GM18508 (cell line): ENCODE data around the gene TRIM62.
"Not testable (repeated sequence)": the region's sequence is repeated elsewhere in the genome, so short reads cannot be mapped to it uniquely, and the experiment has no call there.

Experiments
- ATAC-seq: cut with Tn5 transposase; IDR thresholded peaks from one replicate; pipeline ENCODE4 v1.9.1; 2021; ENCODE audit warnings: moderate number of reproducible peaks; ENCODE audit not compliant: insufficient read depth, unreplicated experiment

Gene TRIM62

DNA sequence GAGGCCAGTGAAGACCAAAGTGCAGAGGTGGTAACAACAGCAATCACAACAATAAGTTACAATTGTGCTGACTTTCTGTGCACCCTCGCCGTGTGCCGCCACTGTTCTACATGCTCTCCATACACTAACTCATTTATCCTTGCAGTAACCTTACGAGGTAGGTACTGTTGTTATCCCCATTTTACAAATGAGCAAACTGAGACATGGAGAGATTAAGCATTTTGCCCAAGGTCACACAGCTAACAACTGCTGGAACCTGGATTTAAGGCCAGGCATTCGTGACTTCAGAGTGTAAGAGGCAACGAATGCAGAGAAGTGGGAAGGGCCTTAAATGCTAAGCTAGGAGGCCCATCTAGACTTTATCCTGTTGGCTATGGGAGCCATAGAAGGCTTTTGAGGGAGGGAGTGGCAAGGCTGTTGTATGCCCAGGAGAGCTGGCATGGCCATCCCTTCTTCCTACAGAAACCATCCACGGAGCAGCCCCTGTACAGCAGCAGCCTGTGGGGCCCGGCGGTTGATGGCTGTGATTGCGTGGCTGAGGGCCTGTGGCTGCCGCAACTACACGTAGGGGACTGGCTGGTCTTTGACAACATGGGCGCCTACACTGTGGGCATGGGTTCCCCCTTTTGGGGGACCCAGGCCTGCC is 64.3 kb downstream of the TRIM62 start:
- no peak for ATAC-seq

DNA sequence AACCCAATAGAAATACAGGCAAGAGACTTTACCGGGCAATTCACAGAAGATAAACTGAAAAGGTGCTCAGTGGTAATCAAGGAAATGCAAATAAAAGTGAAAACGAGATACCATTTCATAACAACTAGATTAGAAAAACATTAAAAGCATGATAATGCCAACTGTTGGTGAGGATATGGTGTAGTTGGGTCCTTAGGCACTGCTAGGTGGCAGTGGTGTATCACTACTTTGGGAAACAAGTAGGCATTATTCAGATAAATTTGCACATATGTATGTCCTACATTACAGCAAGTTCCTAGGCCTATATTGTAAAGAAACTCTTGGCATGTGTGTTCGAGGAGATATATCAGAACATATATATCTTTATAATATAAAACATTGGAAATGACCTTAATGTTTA is 69.9 kb downstream of the TRIM62 start:
- no peak for ATAC-seq

DNA sequence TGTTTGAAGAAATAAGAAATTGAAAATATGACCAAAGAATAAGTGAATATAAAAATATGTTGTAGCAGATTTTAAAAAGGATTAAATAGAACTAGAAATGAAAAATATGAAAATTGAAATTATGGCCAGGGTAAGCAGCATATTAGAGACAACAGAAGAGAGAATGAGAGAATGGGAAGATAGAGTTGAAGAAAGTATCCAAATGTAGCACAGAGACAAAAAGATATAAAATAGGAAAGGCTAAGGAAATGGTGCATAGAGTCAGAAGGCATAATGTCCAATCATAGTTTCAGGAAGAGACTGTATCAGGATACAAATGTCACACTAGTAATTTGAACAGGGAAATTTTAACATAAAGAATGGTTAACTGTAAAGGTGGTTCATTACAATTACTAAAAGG is 71.4 kb downstream of the TRIM62 start:
- no peak for ATAC-seq

DNA sequence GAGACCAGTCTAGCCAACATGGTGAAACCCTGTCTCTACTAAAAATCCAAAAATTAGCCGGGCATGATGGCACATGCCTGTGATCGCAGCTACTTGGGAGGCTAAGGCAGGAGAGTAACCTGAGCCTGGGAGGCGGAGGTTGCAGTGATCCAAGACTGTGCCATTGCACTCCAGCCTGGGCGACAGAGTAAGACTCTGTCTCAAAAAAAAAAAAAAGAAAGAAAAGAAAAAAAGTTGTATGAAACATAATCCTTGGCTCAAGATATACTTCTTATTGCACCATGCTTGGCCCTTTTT is 81.8 kb downstream of the TRIM62 start:
- ATAC-seq = not testable (repeated sequence)

DNA sequence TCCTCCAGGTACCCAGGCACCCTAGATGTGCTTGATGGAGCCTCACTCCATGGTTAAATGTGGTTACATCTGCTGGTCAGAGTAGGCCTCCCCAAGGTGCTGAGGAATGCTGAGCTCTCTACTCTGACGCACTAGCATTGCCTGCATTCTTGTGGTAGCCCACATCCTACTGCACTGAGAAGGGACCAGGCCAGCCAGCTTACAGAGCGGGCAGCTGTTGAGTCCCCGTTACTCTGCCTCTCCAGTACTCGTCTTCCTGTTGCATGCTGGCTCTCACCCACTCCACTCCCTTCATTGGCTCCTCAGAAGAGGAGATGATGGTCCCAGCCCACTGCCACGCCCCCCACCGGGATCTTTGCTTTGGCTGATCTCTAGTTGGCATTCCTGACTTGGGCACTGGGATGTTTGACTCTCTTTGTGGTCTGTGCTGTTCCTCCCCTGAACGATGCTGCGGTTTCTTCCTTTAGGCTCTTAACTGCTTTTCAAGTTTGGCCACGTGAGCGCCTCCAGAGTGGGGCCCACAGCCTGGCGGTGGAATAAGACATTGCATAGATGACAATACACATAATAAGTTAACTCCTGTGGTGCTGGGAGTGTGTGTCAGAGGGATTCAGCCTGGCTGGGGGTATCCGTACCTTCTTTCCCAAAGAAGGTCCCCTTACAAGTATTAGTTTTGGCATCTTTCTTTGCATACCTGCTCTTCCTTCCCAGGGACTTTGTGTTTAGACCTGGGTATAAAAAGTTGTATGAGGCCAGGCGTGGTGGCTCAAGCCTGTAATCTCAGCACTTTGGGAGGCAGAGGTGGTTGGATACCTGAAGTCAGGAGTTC is 82.3 kb downstream of the TRIM62 start:
- no peak for ATAC-seq

DNA sequence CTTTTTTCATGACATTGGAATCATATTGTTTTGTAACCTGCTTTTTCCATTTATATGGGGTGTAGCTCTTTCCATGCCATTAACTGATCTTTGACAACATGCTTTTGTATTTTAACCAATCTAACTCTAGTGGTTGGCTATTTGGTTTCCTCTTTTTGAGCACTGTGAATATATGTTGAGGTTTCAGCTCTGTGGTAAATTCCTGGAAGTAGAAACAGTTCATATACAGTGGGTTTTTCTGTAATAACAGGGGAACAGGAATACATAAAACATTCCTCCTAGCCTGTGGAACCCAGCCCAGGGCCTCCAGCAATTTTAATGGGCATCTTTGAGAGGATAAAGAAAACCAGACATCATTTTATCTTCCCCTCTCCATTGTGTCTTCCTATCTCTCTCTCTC is 83.5 kb downstream of the TRIM62 start:
- no peak for ATAC-seq

DNA sequence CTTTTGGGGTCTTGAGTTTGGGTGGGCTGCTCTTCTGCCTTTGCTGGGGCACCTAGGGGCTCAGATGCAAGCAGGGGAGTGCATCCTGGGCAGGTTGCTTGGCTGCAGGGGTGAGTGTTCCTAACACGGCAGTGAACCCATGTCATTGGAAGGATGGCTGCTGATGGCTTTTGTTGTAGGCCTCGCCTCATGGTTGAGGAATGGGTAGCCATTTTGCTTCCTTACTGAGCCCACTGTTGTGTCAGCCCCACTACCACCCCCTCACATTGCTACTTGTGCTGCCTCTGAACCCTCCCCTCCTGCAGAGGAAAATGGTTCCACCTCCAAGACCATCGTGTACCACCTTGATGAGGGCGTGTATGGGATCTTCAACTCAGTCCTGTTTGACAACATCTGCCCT is 84.1 kb downstream of the TRIM62 start:
- ATAC-seq = no peak

DNA sequence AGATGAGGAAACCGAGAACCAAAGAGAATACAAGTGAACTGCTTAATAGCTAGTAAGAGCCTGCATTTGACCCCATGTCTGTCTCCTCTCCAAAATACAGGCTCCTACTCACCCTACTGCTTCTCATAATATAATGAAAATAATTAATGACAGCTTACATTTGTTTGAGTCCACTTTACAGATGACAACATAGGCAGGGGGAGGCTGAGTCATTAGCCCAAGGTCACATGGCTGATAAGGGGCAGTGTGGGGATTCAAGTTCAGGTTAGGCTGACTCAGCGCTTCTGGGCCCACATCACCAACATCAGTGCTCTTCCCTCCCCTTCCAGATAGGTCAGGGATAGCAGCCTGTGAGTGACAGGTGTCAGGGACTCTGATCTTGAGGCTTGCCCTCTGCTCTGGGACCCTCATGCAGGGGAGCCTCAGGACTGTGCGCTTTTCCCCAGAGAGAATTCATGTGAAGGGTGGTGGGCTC is 84.7 kb downstream of the TRIM62 start:
- no peak for ATAC-seq

DNA sequence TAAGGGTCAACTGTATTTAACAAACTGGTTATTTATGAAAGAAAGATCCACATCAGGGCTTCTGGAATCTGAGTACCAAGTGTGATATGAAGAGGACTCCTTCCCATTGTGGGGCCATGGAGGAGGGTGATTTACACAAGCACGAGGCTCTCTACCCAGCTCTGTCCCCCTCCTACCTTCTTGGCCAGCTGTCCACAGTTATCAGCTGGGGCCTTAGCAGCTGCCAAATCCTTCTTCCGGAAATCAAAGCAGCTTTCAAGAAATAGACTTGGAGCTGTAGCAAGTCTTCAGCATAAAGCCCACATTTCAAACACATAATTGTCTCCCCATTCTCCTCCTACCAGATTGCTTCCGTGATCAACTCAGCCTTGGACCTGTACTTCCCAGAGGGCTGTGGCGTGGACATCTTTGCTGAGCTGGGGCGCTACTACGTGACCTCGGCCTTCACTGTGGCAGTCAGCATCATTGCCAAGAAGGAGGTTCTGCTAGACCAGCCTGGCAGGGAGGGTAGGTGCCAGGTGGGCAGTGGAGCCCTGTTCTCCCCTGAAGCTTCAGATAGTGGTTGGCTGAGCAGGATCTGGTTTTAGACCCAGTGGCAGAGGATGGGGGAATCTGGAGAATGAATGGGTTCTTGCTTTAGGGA is 85.4 kb downstream of the TRIM62 start:
- no peak for ATAC-seq
